Osteocyte (in vitro differentiated cells): ENCODE data around the gene MS4A6A. TPM values are rescaled to one million over a fixed set of nuclear protein-coding genes. Genes with fewer than 3 reads are reported as not detected.
"Not testable (repeated sequence)": the region's sequence is repeated elsewhere in the genome, so short reads cannot be mapped to it uniquely, and the experiment has no call there.

ENCODE experiments used
- DNase-seq: peaks from one replicate; pipeline ENCODE4 v3.0.0; 2021; ENCODE audit warnings: mixed read lengths; ENCODE audit not compliant: unreplicated experiment; ENCODE audit errors: extremely low spot score
- H3K27ac Mint-ChIP-seq: one replicate; pipeline ENCODE4 v1.8.0; 2021; ENCODE audit warnings: mild to moderate bottlenecking, mixed read lengths; ENCODE audit not compliant: unreplicated experiment
- H3K27me3 Mint-ChIP-seq: one replicate; pipeline ENCODE4 v1.8.0; 2021; ENCODE audit warnings: mixed read lengths; ENCODE audit not compliant: unreplicated experiment
- H3K36me3 Mint-ChIP-seq: one replicate; pipeline ENCODE4 v1.8.0; 2021; ENCODE audit warnings: mixed read lengths; ENCODE audit not compliant: unreplicated experiment
- H3K4me1 Mint-ChIP-seq: one replicate; pipeline ENCODE4 v1.8.0; 2021; ENCODE audit warnings: mixed read lengths; ENCODE audit not compliant: unreplicated experiment
- H3K4me3 Mint-ChIP-seq: one replicate; pipeline ENCODE4 v1.8.0; 2021; ENCODE audit warnings: mild to moderate bottlenecking, moderate library complexity, mixed read lengths; ENCODE audit not compliant: unreplicated experiment
- H3K9me3 Mint-ChIP-seq: one replicate; pipeline ENCODE4 v1.8.0; 2021; ENCODE audit warnings: mixed read lengths; ENCODE audit not compliant: unreplicated experiment
- CTCF ChIP-seq: fragments of 200-600 bp; sonication (generic); IDR thresholded peaks from 2 replicates; pipeline ENCODE4 v1.5.0; 2021; ENCODE audit warnings: antibody characterized with exemption, mild to moderate bottlenecking, moderate library complexity
- total RNA-seq: library from RNA; stranded (reverse); gene quantifications from 2 replicates; pipeline ENCODE4 v1.2.1, GENCODE V29; 2021

Gene MS4A6A
- total RNA-seq, 1 donor from 2014 or later = not detected

GRCh38 chr11:60193687-60194433 is 11.0 kb upstream of the MS4A6A start:
- no peak for DNase-seq
- H3K36me3 Mint-ChIP-seq = no peaks in the 10 kb centered on the region
- TF ChIP-seq CTCF = peak; percentile 76
- H3K4me1 Mint-ChIP-seq = no peaks in the 10 kb centered on the region
- no peak overlapping the region for H3K27ac Mint-ChIP-seq
- H3K27me3 Mint-ChIP-seq = peaks cover 17% of the 10 kb centered on the region
- no peaks in the 10 kb centered on the region for H3K9me3 Mint-ChIP-seq
- H3K4me3 Mint-ChIP-seq = no peak overlapping the region

GRCh38 chr11:60192564-60192963 is 9.7 kb upstream of the MS4A6A start:
- not testable (repeated sequence) for H3K36me3 Mint-ChIP-seq, DNase-seq, H3K9me3 Mint-ChIP-seq, H3K4me3 Mint-ChIP-seq, H3K27ac Mint-ChIP-seq, H3K4me1 Mint-ChIP-seq
- peaks cover 12% of the 10 kb centered on the region for H3K27me3 Mint-ChIP-seq

- H3K4me1 Mint-ChIP-seq, H3K27me3 Mint-ChIP-seq, H3K27ac Mint-ChIP-seq, DNase-seq, H3K9me3 Mint-ChIP-seq, H3K4me3 Mint-ChIP-seq, H3K36me3 Mint-ChIP-seq: not testable (repeated sequence)
Observed at GRCh38 chr11:60188481-60188880, 5.6 kb upstream of the MS4A6A start.

- not testable (repeated sequence) for H3K4me3 Mint-ChIP-seq, H3K27ac Mint-ChIP-seq, DNase-seq, H3K36me3 Mint-ChIP-seq, H3K9me3 Mint-ChIP-seq, H3K4me1 Mint-ChIP-seq
- H3K27me3 Mint-ChIP-seq = peaks cover 20% of the 10 kb centered on the region
Observed at GRCh38 chr11:60186128-60186527, 3.2 kb upstream of the MS4A6A start.

GRCh38 chr11:60185512-60185827 is 2.6 kb upstream of the MS4A6A start:
- H3K9me3 Mint-ChIP-seq, H3K4me3 Mint-ChIP-seq, H3K27ac Mint-ChIP-seq, H3K4me1 Mint-ChIP-seq, DNase-seq, H3K36me3 Mint-ChIP-seq: not testable (repeated sequence)
- H3K27me3 Mint-ChIP-seq = peaks cover 26% of the 10 kb centered on the region

- Mint-ChIP-seq H3K36me3 (no peaks in the 10 kb centered on the region), H3K9me3 (no peaks in the 10 kb centered on the region), H3K4me3 (no peak overlapping the region), H3K27me3 (peaks cover 27% of the 10 kb centered on the region), H3K27ac (no peak overlapping the region), H3K4me1 (no peaks in the 10 kb centered on the region)
- no peak for DNase-seq
- TF ChIP-seq CTCF = no peak
Observed at GRCh38 chr11:60184824-60185511, 2.1 kb upstream of the MS4A6A start.

GRCh38 chr11:60183591-60184205 is 815 bp upstream of the MS4A6A start:
- no peak overlapping the region for H3K27ac Mint-ChIP-seq
- no peaks in the 10 kb centered on the region for H3K4me1 Mint-ChIP-seq

More at GRCh38 chr11:60183591-60184205, 815 bp upstream of the MS4A6A start:
- no peak for DNase-seq
- Mint-ChIP-seq H3K27me3 (peaks cover 27% of the 10 kb centered on the region), H3K9me3 (no peaks in the 10 kb centered on the region), H3K4me3 (no peak overlapping the region), H3K36me3 (no peaks in the 10 kb centered on the region)
- TF ChIP-seq CTCF = no peak
